COLO829 (cell line): Measurements from ENCODE around the gene PRKCE.

ENCODE experiments used
- DNase-seq: peaks from one replicate; pipeline ENCODE4 v3.0.0; 2012; ENCODE audit warnings: low spot score

The PRKCE gene

DNA sequence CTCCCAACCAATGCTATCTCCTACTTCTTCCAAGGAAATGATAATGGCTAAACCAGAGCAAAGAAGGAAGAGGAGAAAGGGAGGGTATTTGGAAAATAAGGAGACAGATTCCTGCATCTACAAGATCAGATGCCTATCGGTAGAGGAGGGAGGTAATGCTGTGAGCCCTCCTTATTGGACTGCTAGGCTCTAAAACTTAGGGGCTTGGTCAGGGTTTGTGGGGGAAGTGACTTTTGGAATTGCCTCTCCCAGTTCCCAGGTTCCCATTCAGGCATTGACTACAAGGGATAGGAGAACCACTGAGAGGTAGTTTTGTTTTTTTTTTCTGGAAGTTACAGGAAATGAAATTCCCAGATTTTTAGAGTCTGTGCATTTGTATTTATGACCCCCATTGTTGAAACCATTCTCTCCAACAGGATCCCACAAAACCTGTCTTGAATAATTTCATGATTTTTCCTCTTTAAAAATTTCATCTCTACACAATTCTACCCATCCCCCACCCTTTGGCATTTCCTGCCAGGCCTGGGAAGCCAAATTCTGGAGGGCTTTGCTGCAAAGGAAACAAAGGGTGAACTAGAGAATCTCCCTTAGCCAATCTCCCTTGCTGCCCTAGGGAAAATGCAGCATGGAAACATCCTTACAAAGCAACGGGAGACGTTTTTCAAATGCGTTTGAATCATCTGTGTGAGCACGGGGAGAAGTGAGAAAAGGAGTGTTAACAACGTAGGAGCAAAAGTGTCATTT lies 363.6 kb downstream of the PRKCE start:
- peak; percentile 84 for DNase-seq

DNA sequence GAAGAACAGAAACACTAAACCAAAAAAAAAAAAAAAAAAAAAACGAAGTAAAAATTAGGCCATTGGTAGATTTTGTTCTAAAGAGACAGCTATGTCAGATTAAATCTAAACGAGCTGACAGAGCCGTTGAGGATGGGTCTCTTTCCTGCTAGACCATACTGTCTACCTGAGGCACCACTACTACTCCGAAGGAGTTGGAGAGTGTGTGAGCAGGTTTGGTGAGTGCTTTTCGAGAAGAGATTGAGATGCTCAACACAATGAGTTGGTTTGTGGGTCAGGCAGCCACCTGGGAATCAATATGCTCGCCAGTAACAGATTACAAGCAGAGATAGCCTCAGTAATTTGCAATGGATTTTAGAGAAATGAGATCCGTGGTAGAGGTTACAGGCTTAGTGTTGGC lies 364.2 kb downstream of the PRKCE start:
- no peak for DNase-seq

DNA sequence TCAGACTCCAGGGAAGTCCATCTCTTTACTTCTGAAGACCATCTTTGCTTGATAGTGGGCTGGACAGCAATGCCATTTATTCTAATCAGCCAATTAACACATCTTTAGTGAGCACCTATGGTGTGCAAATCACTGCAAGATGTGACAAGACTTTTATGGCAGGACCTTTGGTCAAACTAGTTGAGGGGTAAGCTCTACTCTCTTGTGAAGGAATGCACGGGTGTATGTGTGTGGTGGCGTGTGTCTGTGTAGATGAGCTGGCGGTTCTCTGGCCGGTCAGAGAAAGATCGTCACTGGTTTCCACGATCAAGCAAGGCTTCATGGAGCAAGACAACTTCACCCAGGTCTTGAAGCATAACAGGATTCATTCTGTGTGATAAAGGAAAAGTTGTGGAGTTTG lies 364.6 kb downstream of the PRKCE start:
- no peak for DNase-seq

DNA sequence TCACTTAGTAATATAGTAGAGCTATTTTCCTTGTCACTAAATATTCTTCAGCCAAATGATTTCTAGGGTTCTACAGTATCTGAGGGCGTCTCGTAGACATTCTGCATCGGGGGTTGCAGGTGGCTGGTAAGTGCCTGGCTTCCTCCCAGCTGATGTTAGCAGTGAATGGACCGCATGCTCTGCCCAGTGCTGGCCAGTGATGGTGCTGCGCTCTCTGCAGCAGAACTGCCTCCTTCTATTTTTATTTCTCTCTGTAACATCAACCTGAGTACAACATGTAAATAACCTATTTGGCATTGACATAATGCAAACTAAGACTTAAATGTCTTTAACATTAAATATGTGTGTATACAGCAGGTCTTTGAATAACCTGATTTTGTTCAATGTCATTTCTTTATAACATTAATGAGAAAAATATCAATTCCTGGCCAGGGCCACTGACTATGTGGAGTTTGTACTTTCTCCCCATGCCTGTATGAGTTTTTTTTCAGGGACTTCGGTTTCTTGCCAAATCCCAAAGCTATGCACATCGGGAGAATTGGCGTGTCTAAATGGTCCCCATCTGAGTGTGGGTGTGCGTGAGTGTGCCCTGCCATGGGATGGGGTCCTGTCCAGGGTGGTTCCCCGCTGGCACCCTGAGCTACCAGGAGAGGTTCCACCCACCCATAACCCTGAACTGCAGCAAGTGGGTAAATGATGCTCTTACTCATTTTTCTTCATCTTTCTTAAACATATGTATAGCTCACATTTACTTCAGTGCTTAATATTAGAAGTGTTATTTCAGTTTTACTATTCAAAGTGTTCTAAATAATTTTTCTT lies 367.5 kb downstream of the PRKCE start:
- no peak for DNase-seq

DNA sequence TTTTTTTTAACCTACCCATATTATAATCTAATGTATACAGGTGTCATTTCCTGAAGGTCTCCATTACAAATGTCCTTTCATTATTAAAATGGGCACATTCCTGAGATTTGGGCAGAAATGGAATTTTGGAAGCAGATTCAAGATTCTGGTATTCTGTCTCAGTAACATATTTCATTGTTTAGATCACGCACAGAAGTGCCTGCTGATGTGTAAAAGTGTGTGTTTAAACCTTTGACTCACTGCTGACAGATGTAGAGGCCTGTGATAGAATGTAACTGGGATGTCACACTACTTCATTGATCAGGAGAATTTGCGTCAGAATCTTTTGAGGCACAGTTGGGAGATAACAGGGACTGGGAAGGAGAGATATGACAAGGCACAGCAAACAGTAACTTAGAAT lies 368.9 kb downstream of the PRKCE start:
- no peak for DNase-seq

DNA sequence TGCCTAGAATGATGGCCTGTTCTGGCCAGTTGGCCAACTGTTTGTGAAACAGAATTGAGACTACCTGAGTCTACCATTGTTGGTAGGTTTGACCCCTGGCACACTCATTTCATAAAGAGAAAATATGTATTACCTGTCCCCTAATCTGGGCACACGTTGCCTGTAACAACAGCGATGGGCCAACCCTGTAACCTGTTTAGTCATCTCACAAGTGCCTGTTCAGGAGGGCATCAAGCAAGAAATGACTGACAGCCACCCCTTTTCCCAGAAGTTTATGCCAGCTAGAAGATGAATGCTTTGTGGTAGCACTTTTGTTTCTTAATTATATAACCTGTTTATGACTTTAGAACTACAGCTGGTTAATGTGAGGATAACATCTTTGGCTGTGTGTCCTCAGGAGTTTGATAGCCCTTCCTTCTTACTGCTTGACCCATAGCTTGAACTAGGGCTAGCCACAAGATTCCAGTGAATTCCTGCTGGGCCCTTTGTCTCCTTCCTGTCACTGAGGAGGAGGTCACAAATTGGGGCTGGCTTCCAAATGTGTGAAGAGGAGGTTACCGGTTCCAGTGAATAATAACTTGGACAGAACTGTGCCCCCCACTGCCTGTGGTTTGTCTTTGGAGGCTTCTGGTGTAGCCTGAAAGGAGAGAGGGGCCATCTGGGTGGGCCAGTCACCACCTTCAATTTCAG lies 371.8 kb downstream of the PRKCE start:
- DNase-seq: no peak

DNA sequence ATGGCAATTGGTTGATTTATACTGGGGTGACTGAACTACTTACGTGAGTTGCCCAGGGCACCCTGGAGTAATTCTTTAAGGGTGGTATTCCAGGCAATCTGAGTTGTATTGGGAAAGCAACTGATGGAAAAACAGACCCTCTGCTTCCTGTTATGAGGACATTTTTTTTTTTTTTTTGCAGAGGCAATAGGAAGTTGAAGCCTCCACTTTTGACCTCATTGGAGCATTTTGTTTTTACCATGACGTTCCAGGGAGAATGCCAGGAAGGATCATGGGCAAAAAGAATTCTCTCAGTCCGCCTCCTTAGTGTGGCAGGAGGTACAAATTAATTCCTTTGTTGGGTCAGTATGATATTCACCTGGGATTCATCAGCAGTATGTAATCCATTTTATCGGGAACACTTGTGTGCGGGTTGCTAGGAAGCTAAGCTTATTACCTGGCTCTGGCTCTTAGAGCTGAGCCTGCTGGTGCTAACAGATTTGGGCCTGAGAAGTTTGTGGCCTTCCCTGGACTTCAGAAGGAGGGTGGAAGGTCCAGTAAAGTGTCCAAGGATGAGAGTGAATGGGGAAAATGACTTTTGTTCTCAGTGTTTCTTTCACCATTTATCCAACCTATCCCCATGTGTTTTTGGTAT lies 372.8 kb downstream of the PRKCE start:
- DNase-seq: no peak

DNA sequence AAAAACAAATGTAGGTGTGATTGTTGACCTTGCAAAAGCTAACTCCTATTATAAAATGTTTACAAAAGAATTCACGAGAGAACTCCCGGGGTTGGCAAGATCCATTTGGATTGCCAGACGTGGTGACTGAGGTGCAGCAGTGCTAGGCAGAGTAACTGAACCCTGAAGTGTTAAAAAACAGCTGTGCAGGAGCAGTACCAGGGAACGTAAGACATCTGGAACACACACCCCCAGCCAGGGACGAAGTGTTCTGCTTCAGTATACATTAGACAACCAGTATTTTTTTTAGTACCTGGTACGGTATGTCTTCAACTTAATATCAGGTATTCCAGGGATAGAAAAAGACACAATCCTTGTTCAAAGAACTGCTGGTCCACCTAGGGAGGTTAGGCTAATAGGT lies 373.6 kb downstream of the PRKCE start:
- no peak for DNase-seq

DNA sequence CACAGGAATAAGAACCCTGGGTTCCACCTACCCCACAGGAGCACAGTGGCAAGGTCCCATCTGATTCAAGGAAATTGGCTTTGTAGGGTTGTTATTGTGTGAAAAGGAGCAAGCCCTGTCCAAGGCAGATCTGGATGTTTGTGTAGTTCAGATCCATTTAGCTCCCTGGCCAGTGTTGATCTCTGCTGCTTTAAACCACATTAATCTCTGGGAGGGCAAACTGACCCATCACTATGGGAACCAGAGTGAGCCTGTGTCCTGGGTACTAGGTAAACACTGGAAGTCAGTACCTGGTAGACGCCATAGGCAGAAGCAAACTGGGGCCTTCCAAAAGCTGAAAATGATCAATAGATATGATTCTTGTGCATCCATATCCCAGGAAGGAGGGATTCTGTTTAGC lies 374.2 kb downstream of the PRKCE start:
- no peak for DNase-seq

DNA sequence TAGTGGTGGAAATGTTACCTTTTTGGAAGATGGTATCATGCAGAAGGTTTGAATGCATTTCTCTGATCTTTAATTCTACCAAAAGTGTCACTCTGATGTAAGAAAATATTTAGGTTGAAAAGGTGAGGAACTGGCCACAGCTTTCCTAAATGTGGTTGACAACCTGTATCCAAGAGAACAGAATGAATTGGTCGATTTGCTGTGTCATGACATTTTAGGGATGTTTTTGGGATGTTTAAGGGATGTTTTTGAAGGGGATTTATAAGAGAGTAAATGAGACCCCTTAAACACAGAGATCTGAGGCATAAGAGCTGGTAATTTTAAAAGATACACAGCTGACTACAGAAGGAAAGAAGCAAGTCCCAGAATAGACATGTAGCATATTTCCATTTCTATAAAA lies 375.0 kb downstream of the PRKCE start:
- DNase-seq: no peak

DNA sequence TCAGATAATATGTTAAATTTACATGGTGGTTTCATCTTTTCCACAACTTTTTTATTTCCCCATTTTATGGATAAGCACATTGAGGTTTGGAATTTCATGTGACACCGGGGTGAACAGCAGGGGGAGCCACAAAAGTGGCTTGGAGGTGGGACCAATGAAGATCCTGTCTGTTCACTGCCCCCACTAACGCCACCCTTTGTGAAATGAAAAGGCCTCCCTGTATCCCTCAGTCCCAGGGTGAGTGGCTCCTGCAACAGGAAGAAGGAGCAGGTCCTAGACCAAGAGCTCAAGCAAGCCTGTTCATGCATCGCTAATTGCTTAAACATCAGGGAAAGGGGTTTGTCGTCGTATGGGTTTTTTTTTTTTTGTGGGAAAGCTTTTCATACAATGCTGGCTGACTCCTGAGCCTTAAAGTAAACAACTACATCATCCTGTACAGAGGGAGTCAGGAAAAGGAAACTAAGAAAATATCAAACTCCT lies 377.9 kb downstream of the PRKCE start:
- DNase-seq: no peak

DNA sequence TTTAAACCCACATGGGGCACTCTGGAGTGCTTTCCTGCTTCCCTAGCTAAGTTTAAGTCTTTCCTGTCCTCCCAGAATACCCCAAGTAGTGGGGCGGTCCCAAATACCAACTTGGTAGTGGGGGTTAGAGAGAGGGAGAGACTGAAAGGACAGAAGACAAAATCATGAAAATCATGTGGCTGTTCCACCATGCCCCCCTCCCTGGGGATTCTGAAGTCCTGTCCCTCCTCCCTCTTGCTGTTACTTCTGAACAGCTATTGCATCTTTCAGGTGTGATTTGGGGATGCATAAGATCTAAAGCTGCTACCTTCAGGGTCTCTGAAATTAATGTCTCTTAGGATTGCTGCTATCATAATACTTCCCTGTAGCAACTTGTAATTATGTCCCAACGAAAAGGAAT lies 378.9 kb downstream of the PRKCE start:
- DNase-seq: no peak

DNA sequence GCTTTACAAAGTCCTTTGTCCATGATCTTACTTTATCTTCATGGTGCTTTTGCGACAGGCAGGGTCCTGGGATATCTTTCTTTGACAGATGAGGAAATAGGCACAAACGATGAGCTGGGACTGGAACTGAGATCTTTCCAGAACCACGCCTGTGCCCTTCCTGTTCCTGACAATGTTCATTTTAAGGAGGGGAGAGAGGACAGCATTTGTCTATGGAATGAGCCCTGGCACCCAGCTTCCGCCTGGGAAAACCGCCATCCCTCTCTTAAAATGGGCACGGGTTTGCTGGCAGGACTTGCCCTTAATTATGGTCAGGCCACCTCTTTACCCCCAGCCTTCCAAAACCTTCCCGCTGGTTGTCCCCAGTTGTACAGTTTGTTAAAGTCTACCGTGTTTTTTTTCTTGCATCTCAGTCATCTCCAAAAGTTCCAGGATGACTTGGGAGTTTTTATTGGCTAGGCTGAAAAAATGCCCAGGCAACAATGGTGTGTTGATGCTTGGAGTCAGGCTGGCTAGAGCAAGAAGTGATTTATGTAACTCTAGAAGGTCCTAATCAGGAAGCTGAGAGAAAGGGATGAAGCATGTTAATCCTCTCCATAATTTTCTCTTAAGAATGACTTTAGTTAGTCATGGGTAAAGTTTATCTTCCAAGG lies 380.8 kb downstream of the PRKCE start:
- DNase-seq: no peak

DNA sequence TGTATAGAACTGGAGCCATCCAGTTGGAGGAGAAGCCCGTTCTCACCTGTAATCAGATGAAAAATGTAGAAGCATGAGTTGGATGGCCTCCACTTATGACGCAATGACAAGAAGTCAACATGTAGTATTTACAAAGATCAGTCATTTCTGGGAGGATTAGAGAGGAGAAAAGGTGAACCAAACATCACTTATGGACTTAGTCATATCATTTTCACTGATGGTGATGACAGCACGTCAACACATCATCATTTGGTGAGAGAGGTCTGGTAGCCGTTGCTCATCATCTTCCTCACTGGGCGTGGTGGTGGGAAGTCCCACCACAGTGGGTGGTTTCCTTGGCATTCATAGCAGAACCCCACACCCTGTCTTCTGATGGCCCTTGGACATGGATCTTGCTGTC lies 381.5 kb downstream of the PRKCE start:
- DNase-seq: no peak

DNA sequence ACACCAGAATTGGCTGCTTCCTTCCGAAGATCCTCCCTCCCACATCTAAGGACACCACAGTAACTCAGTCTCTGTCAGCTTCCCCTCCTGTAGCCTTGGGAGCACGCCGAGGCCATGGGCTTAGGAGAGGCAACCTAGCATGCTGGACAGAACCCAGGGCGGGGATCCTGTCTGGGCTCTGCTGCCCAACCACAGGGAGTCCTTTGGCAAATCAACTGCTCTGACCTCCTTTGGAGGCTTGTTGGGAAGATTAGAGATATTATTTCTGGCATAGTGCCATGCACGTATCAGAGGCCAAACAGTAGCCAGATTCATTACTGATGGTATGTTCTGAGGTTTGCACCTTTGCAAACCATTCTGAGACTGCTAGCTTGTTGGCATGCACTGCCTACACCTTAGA lies 383.1 kb downstream of the PRKCE start:
- DNase-seq: no peak

DNA sequence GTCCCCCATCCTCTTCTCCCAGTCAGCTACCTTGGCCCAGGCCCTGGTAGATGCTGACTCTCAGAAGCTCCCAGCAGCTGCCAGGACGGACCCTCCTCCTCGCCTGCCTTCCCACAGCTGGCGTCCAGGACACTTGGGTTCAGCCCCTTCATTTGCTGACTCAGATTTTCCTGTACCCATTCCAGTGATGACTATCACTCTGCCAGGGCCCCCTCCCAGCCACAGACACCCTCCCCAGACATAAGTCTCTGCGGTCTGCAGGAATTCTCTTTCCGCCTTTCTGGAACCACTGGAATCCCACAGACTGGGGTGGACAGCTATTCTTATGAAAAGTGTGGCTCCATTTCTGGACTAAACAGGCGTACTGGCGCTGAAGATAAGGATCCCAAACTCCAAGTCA lies 385.5 kb downstream of the PRKCE start:
- DNase-seq: no peak

DNA sequence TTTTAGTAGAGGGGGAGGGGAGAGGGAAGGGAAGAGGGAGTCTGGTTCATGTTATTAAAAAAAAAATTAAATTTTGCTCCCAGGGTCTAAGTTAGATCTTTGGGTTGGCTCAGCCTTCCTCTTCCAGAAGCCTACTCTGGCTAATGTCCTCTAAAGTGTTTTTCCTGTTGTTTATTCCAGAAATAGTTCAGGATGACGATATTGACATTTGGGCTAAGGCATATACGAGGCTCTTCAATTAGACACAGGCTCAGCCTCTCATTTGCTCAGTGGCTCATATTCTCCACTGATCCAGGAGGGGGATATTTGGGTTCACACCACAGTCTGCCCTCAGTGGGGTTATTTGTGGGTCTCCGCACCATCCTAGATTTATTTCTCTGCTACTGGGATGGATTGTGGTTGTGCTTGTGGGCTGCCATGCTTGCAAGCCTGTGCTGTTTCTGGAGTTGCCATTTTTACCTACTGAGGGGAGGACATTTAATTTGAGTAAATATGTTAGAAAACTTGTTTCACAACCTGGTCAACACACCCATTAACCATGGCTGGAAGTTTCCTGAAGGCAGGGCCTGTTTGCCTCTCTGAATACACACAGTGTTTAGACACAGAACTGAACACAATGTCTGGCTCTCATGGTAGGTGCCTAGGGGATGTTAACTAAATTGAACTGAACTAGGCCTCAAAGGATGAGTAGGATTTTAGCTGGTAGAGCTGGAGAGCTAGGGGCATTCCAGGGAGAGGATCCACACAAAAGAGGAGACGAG lies 388.2 kb downstream of the PRKCE start:
- no peak for DNase-seq

DNA sequence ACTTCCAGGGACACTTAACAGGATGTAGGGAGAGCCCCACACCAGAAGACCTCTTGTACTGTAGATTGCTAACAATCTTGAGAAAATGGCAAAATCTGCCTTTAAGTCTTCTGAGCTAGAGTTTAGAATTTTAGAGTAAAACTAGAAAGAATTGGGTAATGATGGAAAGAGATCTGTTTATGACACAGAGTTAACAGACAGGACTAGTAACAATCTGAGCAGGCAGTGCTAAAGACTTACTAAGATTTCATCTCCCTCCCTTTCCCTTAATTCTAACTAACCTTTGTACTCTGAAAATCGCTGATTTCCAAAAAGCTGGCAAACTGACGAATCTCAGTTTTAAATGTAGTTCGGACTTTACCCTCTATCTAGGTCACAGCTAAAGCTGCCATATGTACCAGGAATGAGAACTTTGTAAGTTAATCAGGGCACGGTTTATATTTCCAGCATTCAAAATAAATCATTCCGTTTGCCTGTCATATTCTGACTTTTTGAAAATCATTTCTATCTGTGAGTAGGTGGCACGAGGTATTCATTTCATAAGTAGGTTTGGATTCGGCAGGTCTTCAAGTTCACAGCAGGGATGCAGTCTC lies 389.2 kb downstream of the PRKCE start:
- no peak for DNase-seq

DNA sequence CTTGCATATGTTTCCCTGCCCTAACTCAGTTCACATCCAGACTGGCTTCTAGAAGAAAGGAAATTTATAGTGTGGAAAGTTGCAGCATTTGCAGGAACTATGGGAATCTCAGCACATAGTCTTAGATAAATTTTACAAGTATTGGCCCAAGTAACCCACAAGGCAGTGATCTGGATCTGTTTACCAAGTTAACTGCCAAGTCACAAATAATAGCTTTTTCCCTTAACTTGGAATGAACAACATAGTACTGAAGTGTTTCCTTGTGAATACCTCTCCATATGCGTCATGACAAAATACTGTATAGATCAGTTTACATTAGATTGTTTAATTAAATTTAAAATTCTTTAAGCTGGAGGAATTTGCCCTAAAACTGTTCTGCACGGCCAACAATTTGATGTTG lies 390.0 kb downstream of the PRKCE start:
- DNase-seq: no peak

DNA sequence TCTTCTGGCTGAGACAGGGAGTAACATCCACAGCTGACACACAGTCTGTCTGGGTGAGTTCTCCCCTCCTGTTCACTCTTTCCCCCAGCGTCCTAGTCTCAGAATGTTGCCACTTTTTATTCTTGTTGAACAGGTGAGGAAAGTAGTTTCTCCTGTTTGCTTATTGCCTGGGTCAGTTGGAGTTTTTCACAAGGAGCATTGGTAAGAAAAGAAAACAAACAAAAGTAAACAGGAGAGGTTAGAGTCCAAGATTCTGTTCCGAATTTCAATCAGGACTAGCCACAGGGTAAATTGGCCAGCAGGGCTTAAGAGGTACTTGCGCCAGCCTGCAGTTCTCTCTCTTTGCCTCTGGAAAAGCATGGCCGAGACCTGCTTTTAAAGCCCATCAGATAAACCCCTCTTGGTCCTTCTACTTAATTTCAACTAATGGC lies 390.7 kb downstream of the PRKCE start:
- DNase-seq: no peak

DNA sequence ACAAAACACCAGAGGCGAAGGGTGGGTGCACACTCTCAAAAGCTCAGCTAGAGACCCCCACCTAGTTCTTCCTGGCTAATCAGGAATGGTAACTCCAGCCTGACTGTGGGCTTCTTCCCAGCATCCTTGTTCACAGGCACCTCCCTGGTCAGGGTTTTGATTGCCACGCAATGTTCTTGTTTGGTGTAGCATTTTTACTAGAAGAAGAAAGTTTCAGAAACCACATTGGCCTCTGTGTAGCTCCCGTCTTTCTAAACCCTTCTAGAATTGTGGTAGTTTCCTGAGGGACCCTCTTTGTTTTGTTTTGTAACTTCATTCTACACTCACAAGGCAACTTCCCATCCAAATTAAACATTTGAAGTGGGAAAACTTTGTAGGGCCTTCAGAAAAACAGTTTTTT lies 391.2 kb downstream of the PRKCE start:
- DNase-seq: no peak
